ENCODE results near the gene SH3BP5L.
"Not testable (repeated sequence)": the region's sequence is repeated elsewhere in the genome, so short reads cannot be mapped to it uniquely, and the experiment has no call there.

Gene SH3BP5L

GRCh38 chr1:248810000-248810726, 15.6 kb downstream of the SH3BP5L start:
- DNase-seq (ENCODE audit: low read depth in 2 of 2) = no peak

GRCh38 chr1:248808876-248809275, 16.8 kb downstream of the SH3BP5L start:
- no peak for DNase-seq (ENCODE audit: low read depth in 2 of 2)

- no peak for DNase-seq (ENCODE audit: low read depth in 2 of 2)
Observed at GRCh38 chr1:248807067-248807737, 18.5 kb downstream of the SH3BP5L start.

- no peak for DNase-seq (ENCODE audit: low read depth in 2 of 2)
Observed at GRCh38 chr1:248805876-248806275, 19.8 kb downstream of the SH3BP5L start.

- no peak for DNase-seq (ENCODE audit: low read depth in 2 of 2)
Observed at GRCh38 chr1:248804771-248805681, 20.7 kb downstream of the SH3BP5L start.

GRCh38 chr1:248803501-248803900, 22.2 kb downstream of the SH3BP5L start:
- DNase-seq (ENCODE audit: low read depth in 2 of 2) = not testable (repeated sequence)

GRCh38 chr1:248802454-248802853, 23.3 kb downstream of the SH3BP5L start:
- DNase-seq (ENCODE audit: low read depth in 2 of 2) = no peak

- DNase-seq (ENCODE audit: low read depth in 2 of 2) = no peak
Observed at GRCh38 chr1:248800459-248800858, 25.3 kb downstream of the SH3BP5L start.

- no peak for DNase-seq (ENCODE audit: low read depth in 2 of 2)
Observed at GRCh38 chr1:248798791-248799190, 26.9 kb downstream of the SH3BP5L start.

- DNase-seq (ENCODE audit: low read depth in 2 of 2) = not testable (repeated sequence)
Observed at GRCh38 chr1:248794663-248795062, 31.1 kb downstream of the SH3BP5L start.

- no peak for DNase-seq (ENCODE audit: low read depth in 2 of 2)
Observed at GRCh38 chr1:248793592-248793991, 32.1 kb downstream of the SH3BP5L start.

- no peak for DNase-seq (ENCODE audit: low read depth in 2 of 2)
Observed at GRCh38 chr1:248792342-248792741, 33.4 kb downstream of the SH3BP5L start.

- DNase-seq (ENCODE audit: low read depth in 2 of 2) = no peak
Observed at GRCh38 chr1:248791010-248791409, 34.7 kb downstream of the SH3BP5L start.

GRCh38 chr1:248790456-248790855, 35.3 kb downstream of the SH3BP5L start:
- DNase-seq (ENCODE audit: low read depth in 2 of 2) = no peak

GRCh38 chr1:248789337-248789736, 36.4 kb downstream of the SH3BP5L start:
- DNase-seq (ENCODE audit: low read depth in 2 of 2) = not testable (repeated sequence)

- no peak for DNase-seq (ENCODE audit: low read depth in 2 of 2)
Observed at GRCh38 chr1:248788327-248788726, 37.4 kb downstream of the SH3BP5L start.

- no peak for DNase-seq (ENCODE audit: low read depth in 2 of 2)
Observed at GRCh38 chr1:248787430-248787829, 38.3 kb downstream of the SH3BP5L start.

GRCh38 chr1:248786156-248786555, 39.6 kb downstream of the SH3BP5L start:
- no peak for DNase-seq (ENCODE audit: low read depth in 2 of 2)

- no peak for DNase-seq (ENCODE audit: low read depth in 2 of 2)
Observed at GRCh38 chr1:248783367-248783766, 42.3 kb downstream of the SH3BP5L start.

GRCh38 chr1:248782416-248783141, 43.1 kb downstream of the SH3BP5L start:
- DNase-seq (ENCODE audit: low read depth in 2 of 2) = no peak

GRCh38 chr1:248779350-248779749, 46.4 kb downstream of the SH3BP5L start:
- DNase-seq (ENCODE audit: low read depth in 2 of 2) = no peak

- no peak for DNase-seq (ENCODE audit: low read depth in 2 of 2)
Observed at GRCh38 chr1:248778906-248779305, 46.8 kb downstream of the SH3BP5L start.

All from stimulated activated CD8-positive, alpha-beta memory T cell treated with anti-CD3 and anti-CD28 coated beads, Interleukin-15, amount 100 ng/mL, for 4 hours (primary cell).